PFSK-1 (cell line): ENCODE measurements around the gene ST6GALNAC3.

ENCODE experiments used
- FOXP2 ChIP-seq: optimal IDR thresholded peaks from 2 replicates; pipeline ENCODE3; 2011; ENCODE audit warnings: borderline replicate concordance, control low read depth, inconsistent platforms; ENCODE audit not compliant: insufficient read depth; ENCODE audit errors: extremely low read length, extremely low read depth
- POLR2AphosphoS5 ChIP-seq: IDR thresholded peaks from 2 replicates; pipeline ENCODE4 v1.6.1; 2012; ENCODE audit warnings: low read depth, mild to moderate bottlenecking, control low read depth, low read length, moderate library complexity
- REST ChIP-seq, 2 experiments: IDR thresholded peaks; 2 replicates each; pipeline versions ENCODE4 v1.6.1 to v1.8.0; 2011 to 2012; ENCODE audit warnings: low read depth in 2 of 2, low read length in 2 of 2, control low read depth in 1 of 2, inconsistent platforms in 1 of 2, mild to moderate bottlenecking in 1 of 2, moderate library complexity in 1 of 2; ENCODE audit not compliant: insufficient read depth in 1 of 2
- SIN3A ChIP-seq: IDR thresholded peaks from 2 replicates; pipeline ENCODE4 v1.6.1; 2012; ENCODE audit warnings: mild to moderate bottlenecking, low read length, moderate library complexity, borderline replicate concordance; ENCODE audit not compliant: insufficient read depth
- TAF1 ChIP-seq: IDR thresholded peaks from 2 replicates; pipeline ENCODE4 v1.6.1; 2012; ENCODE audit warnings: low read length, control low read depth, borderline replicate concordance; ENCODE audit not compliant: insufficient read depth

Gene ST6GALNAC3

GRCh38 chr1:76033800-76034475, 40.6 kb upstream of the ST6GALNAC3 start:
- TF ChIP-seq POLR2AphosphoS5 (no peak), SIN3A (no peak), FOXP2 (no peak), REST (IDR thresholded peaks at IDR 0.05; ENCODE audit: insufficient read depth in 1 of 2, low read depth in 2 of 2, low read length in 2 of 2) (no peak), TAF1 (no peak)

- TF ChIP-seq POLR2AphosphoS5 (no peak), REST (IDR thresholded peaks at IDR 0.05; ENCODE audit: insufficient read depth in 1 of 2, low read depth in 2 of 2, low read length in 2 of 2) (no peak), SIN3A (no peak), TAF1 (no peak), FOXP2 (no peak)
Observed at GRCh38 chr1:76035053-76035452, 39.5 kb upstream of the ST6GALNAC3 start.

- TF ChIP-seq POLR2AphosphoS5 (no peak), SIN3A (no peak)
Observed at GRCh38 chr1:76037324-76037723, 37.2 kb upstream of the ST6GALNAC3 start.

- no peak for TF ChIP-seq REST (IDR thresholded peaks at IDR 0.05; ENCODE audit: insufficient read depth in 1 of 2, low read depth in 2 of 2, low read length in 2 of 2)
- TF ChIP-seq SIN3A: no peak
- no peak for TF ChIP-seq TAF1
- no peak for TF ChIP-seq POLR2AphosphoS5
- no peak for TF ChIP-seq FOXP2
Observed at GRCh38 chr1:76038287-76039004, 36.1 kb upstream of the ST6GALNAC3 start.

GRCh38 chr1:76046149-76046548, 28.4 kb upstream of the ST6GALNAC3 start:
- TF ChIP-seq REST (IDR thresholded peaks at IDR 0.05; ENCODE audit: insufficient read depth in 1 of 2, low read depth in 2 of 2, low read length in 2 of 2) (no peak), SIN3A (no peak), TAF1 (no peak), POLR2AphosphoS5 (no peak), FOXP2 (no peak)
